ENCODE measurements around the gene WDFY4. TPM values are rescaled to one million over a fixed set of nuclear protein-coding genes. Genes with fewer than 3 reads are reported as not detected.

Gene WDFY4
- total and polyA plus RNA-seq, 2 of the 13 experiments (the other 11 are each of a cell fraction or from before 2014, with no cell fraction given): not detected

DNA sequence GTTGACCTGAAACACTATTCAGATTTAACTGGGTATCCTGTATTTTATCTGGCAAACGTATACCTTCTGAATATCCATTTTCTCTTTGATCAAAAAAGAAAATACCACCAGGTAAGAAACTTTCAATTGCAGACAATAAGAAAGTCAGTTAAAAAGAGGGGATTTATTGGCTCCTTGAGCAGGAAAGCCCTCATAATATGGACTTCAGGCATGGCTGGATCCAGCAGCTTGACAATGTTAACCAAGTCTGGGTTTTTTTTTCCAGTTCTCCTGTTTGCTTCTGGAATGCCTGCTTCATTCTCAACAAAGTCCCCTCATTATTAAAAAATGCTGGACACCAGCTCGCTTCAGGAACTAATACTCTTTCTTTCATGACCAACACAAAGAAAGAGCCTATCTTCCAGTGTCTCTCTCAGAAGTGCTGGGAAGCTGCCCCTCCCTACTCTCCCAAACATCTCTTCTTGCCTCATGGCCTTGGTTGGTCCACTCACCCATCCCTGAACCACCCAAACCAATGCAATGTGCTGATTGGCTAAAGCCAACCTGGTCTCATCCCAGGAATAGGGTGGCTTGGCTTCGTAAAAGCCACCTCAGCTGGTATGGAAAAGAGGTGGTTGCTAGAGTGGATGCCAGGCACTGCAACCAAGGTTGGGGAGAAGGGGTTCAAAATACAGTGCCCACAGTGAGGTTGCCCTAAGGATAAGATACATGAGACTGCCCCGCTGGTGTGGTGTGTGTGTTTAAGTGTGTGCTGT is 30.6 kb upstream of the WDFY4 start:
- H3K4me2 ChIP-seq (ENCODE audit: low read depth, low read length): no peak overlapping the region
- ChIA-PET POLR2A (no interaction called here), CTCF (ENCODE audit: low intra/inter-chr PET ratio, low total read pairs) (interaction anchor here (2.2 kb wide), 1 partner anchor 46 kb away, joined by 5 read pairs; no protein-coding TSS in a partner anchor)
- intact Hi-C loops (cut with micrococcal nuclease; ENCODE audit: unreplicated experiment): no loop called here
- FAIRE-seq (no peak), ATAC-seq (no peak), DNase-seq (ENCODE audit: low spot score) (no peak)
- in situ Hi-C loops (cut with HindIII; ENCODE audit: extremely low pct_ligation_motif_present, low pct_unique_long_range_greater_than_20kb): loop anchor here (10.0 to 25.0 kb wide), 3 partner anchors 292 to 861 kb away; no protein-coding TSS in a partner anchor
- H3K27me3 ChIP-seq (ENCODE audit: control insufficient read depth in 1 of 2, insufficient read depth in 2 of 2, low read length in 2 of 2): peaks cover 4 to 20% of the 10 kb centered on the region in 2 experiments; a peak in 4 of 5 replicates
- H3K4me3 ChIP-seq (replicated peaks in 1 of 3; ENCODE audit: insufficient read depth in 1 of 3, low read depth in 2 of 3, low read length in 3 of 3): no peak overlapping the region
- no peak overlapping the region for H3K27ac ChIP-seq (ENCODE audit: extremely low read length, insufficient read depth, low read length)
- no peaks in the 10 kb centered on the region for H4K20me1 ChIP-seq (ENCODE audit: insufficient read depth, low read length)
- WGBS (ENCODE audit: low lambda C conversion rate): 39% methylated on average over 4 of the region's 4 CpGs
- H3K9me3 ChIP-seq (ENCODE audit: low read length): no peaks in the 10 kb centered on the region
- H3K79me2 ChIP-seq (ENCODE audit: insufficient read depth, low read length): no peaks in the 10 kb centered on the region
- no peak overlapping the region for H3K9ac ChIP-seq (ENCODE audit: insufficient read depth, low read depth, low read length)
- H3K36me3 ChIP-seq (replicated peaks in 1 of 2; ENCODE audit: control insufficient read depth in 1 of 2, insufficient read depth in 2 of 2, low read length in 2 of 2): no peaks in the 10 kb centered on the region
- no peak overlapping the region for H2AFZ ChIP-seq (ENCODE audit: low read length)
- peaks cover 16% of the 10 kb centered on the region for H3K4me1 ChIP-seq (ENCODE audit: insufficient read depth, low read length)
- TF ChIP-seq ZNF329 (CRISPR knock-in tag; IDR thresholded peaks at IDR 0.05; ENCODE audit: low read depth) (peak; percentile 70; the same call in 1 of the 2 replicates), ZNF747 (CRISPR knock-in tag; IDR thresholded peaks at IDR 0.05; ENCODE audit: borderline replicate concordance) (no peak)
- no TSS peak for BruUV-seq (replicated peaks)

DNA sequence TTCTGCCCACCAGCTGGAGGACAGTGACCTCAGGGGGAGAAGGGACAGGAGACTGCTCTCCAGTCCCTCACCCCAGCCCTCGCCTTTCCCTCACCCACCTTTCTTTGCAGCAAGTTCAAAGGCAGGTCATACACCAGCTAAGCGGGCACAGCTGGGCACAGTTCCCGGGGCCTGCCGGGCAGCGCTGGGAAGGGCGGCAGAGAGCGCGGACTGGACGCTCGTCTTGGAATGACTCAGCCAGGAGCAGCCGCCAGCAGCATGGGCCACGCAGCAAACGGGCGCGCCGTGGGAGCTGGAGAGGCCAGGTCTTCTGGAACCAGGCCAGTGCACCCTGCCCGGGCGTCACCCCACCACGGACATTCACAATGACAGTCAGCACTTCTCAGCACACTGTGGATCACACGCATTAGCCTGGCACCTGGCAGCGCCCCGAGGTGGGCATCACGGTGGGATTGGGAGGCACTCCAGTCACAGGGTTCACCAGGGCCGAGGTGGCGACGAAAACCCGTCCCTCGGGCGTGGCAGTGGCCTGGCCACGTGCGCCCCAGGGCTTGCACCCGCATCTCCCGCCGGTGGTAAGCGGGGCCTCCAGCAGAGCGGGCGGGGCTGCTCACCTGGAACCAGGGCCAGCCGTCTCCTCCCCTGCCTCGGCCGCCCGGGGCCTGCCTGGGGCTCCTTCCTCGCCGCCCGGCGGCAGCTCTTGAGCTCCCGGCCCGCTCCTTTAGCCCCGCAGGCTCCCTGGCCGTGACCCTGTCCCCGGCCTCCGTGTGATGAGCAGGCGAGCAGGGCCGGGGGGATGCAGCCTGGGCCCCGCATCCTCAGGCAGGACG is 29.0 kb upstream of the WDFY4 start:
- no peaks in the 10 kb centered on the region for H3K79me2 ChIP-seq (ENCODE audit: insufficient read depth, low read length)
- peak overlapping the region; percentile 24 to 68 (median 34); a peak in 5 of 6 replicates for H3K4me3 ChIP-seq (replicated peaks in 1 of 3; ENCODE audit: insufficient read depth in 1 of 3, low read depth in 2 of 3, low read length in 3 of 3)
- H3K27ac ChIP-seq (ENCODE audit: extremely low read length, insufficient read depth, low read length): no peak overlapping the region
- peaks cover 4 to 19% of the 10 kb centered on the region in 2 experiments; a peak in 4 of 5 replicates for H3K27me3 ChIP-seq (ENCODE audit: control insufficient read depth in 1 of 2, insufficient read depth in 2 of 2, low read length in 2 of 2)
- ATAC-seq (peak; percentile 62), FAIRE-seq (no peak), DNase-seq (ENCODE audit: low spot score) (no peak)
- H3K4me2 ChIP-seq (ENCODE audit: low read depth, low read length): peak overlapping the region; percentile 69
- H4K20me1 ChIP-seq (ENCODE audit: insufficient read depth, low read length): no peaks in the 10 kb centered on the region
- H3K9ac ChIP-seq (ENCODE audit: insufficient read depth, low read depth, low read length): no peak overlapping the region
- H3K36me3 ChIP-seq (replicated peaks in 1 of 2; ENCODE audit: control insufficient read depth in 1 of 2, insufficient read depth in 2 of 2, low read length in 2 of 2): no peaks in the 10 kb centered on the region
- ChIA-PET CTCF (ENCODE audit: low intra/inter-chr PET ratio, low total read pairs) (interaction anchor here (0.6 to 2.5 kb wide), 4 partner anchors 48 to 859 kb away, joined by 3 to 20 read pairs (median 4); no protein-coding TSS in a partner anchor), POLR2A (interaction anchor here (0.6 kb wide), 1 partner anchor 354 kb away, joined by 3 read pairs; no protein-coding TSS in a partner anchor)
- no peaks in the 10 kb centered on the region for H3K9me3 ChIP-seq (ENCODE audit: low read length)
- H2AFZ ChIP-seq (ENCODE audit: low read length): no peak overlapping the region
- peaks cover 16% of the 10 kb centered on the region for H3K4me1 ChIP-seq (ENCODE audit: insufficient read depth, low read length)
- intact Hi-C loops (cut with micrococcal nuclease; ENCODE audit: unreplicated experiment): loop anchor here (1.0 to 5.0 kb wide), 3 partner anchors 103 to 327 kb away; no protein-coding TSS in a partner anchor
- WGBS (ENCODE audit: low lambda C conversion rate): 29% methylated on average over 7 of the region's 55 CpGs
- no TSS peak for BruUV-seq (replicated peaks)
- in situ Hi-C loops (cut with HindIII; ENCODE audit: extremely low pct_ligation_motif_present, low pct_unique_long_range_greater_than_20kb): loop anchor here (5.0 to 25.0 kb wide), 4 partner anchors 103 to 859 kb away; no protein-coding TSS in a partner anchor
- TF ChIP-seq ZNF777 (CRISPR knock-in tag; IDR thresholded peaks at IDR 0.05) (peak; percentile 53), HNRNPL (IDR thresholded peaks at IDR 0.05; ENCODE audit: low read depth, low read length) (peak; percentile 90), KDM6A (CRISPR knock-in tag; IDR thresholded peaks at IDR 0.05; ENCODE audit: low read depth) (no peak), ZNF430 (CRISPR knock-in tag; IDR thresholded peaks at IDR 0.05) (0 out of 2 replicates have a peak, but pooled peaks have one; percentile 15), KLF11 (CRISPR knock-in tag; IDR thresholded peaks at IDR 0.05) (no peak), ZNF879 (CRISPR knock-in tag; IDR thresholded peaks at IDR 0.05) (no peak), TBX3 (IDR thresholded peaks at IDR 0.05; ENCODE audit: borderline replicate concordance) (no peak), ZNF501 (CRISPR knock-in tag; IDR thresholded peaks at IDR 0.05) (peak; percentile 43; the same call in 1 of the 2 replicates), STAT5B (CRISPR knock-in tag; IDR thresholded peaks at IDR 0.05) (no peak)
- TF ChIP-seq, protein P1, sequence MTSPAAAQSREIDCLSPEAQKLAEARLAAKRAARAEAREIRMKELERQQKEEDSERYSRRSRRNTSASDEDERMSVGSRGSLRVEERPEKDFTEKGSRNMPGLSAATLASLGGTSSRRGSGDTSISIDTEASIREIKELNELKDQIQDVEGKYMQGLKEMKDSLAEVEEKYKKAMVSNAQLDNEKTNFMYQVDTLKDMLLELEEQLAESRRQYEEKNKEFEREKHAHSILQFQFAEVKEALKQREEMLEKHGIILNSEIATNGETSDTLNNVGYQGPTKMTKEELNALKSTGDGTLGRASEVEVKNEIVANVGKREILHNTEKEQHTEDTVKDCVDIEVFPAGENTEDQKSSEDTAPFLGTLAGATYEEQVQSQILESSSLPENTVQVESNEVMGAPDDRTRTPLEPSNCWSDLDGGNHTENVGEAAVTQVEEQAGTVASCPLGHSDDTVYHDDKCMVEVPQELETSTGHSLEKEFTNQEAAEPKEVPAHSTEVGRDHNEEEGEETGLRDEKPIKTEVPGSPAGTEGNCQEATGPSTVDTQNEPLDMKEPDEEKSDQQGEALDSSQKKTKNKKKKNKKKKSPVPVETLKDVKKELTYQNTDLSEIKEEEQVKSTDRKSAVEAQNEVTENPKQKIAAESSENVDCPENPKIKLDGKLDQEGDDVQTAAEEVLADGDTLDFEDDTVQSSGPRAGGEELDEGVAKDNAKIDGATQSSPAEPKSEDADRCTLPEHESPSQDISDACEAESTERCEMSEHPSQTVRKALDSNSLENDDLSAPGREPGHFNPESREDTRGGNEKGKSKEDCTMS (CRISPR knock-in tag; conservative IDR thresholded peaks at IDR 0.05): no peak
- TF ChIP-seq, protein P2, sequence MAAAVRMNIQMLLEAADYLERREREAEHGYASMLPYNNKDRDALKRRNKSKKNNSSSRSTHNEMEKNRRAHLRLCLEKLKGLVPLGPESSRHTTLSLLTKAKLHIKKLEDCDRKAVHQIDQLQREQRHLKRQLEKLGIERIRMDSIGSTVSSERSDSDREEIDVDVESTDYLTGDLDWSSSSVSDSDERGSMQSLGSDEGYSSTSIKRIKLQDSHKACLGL (CRISPR knock-in tag; IDR thresholded peaks at IDR 0.05): peak; percentile 37; the same call in 1 of the 2 replicates

All from HepG2 (cell line).